NCI-H2029 (cell line): ENCODE data around the gene SLC7A5.

Experiments used
- DNase-seq: peaks from one replicate; lab custom pipeline; 2025; lab: John Stamatoyannopoulos, UW

SLC7A5 gene

GRCh38 chr16:87846705-87847466, 22.4 kb downstream of the SLC7A5 start:
- no peak for DNase-seq

GRCh38 chr16:87845807-87846619, 23.3 kb downstream of the SLC7A5 start:
- DNase-seq: no peak

GRCh38 chr16:87845213-87845612, 24.1 kb downstream of the SLC7A5 start:
- DNase-seq: no peak

GRCh38 chr16:87844809-87845208, 24.5 kb downstream of the SLC7A5 start:
- no peak for DNase-seq

- no peak for DNase-seq
Measured at GRCh38 chr16:87844120-87844733, 25.1 kb downstream of the SLC7A5 start.

GRCh38 chr16:87843678-87844105, 25.6 kb downstream of the SLC7A5 start:
- DNase-seq: no peak

- no peak for DNase-seq
Measured at GRCh38 chr16:87842209-87842869, 27.0 kb downstream of the SLC7A5 start.

- DNase-seq: no peak
Measured at GRCh38 chr16:87841340-87842208, 27.7 kb downstream of the SLC7A5 start.

- no peak for DNase-seq
Measured at GRCh38 chr16:87840271-87840978, 28.9 kb downstream of the SLC7A5 start.

- no peak for DNase-seq
Measured at GRCh38 chr16:87839542-87840270, 29.6 kb downstream of the SLC7A5 start.

- no peak for DNase-seq
Measured at GRCh38 chr16:87838643-87839541, 30.4 kb downstream of the SLC7A5 start.

- no peak for DNase-seq
Measured at GRCh38 chr16:87837627-87838289, 31.5 kb downstream of the SLC7A5 start.

- no peak for DNase-seq
Measured at GRCh38 chr16:87836844-87837581, 32.3 kb downstream of the SLC7A5 start.

GRCh38 chr16:87836346-87836843, 32.9 kb downstream of the SLC7A5 start:
- DNase-seq: no peak

- no peak for DNase-seq
Measured at GRCh38 chr16:87835882-87836331, 33.4 kb downstream of the SLC7A5 start.

GRCh38 chr16:87834668-87835473, 34.4 kb downstream of the SLC7A5 start:
- DNase-seq: no peak
